ENCODE data around the gene PRR20G. TPM values are rescaled to one million over a fixed set of nuclear protein-coding genes. Genes with fewer than 3 reads are reported as not detected.

PRR20G gene
- total and polyA plus RNA-seq, 10 of the 15 experiments (the other 5 are each of a cell fraction or from before 2014, with no cell fraction given): not detected

DNA sequence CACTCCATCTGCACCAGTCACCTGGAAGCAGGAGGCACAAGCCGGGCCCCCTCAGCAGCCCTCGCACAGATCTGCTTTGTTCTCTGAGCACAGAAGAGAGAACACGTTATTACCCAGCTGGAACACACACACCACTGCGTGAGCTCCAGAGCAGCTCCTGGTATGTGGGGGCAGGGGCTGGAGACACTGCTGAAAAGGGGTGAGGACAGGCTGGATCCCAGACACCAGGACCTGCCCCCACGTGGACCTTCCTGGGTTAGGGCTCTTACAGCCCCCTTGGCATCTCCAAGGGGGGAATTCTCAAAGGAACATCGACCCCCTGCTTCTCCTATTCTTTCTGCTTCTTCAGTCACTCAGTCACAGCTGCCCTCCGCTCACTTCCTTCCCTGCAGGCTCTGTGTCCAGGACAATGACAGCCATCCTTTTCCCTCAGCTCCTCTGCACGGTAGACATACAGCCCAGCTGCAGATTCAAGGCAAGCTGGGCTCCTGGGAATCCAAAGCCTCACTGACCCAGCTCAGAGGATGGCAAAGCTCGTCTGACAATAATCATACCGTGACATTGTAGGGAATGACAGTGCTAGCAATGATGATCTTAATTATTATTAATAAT, 33.7 kb downstream of the PRR20G start:
- no peak overlapping the region for H3K9ac ChIP-seq (ENCODE audit: control insufficient read depth, insufficient read depth, low read length)
- 5% methylated on average over 10 of the region's 10 CpGs for WGBS (ENCODE audit: insufficient coverage, insufficient replicate concordance, low lambda C conversion rate, missing lambda C conversion rate)
- ChIA-PET RAD21 (ENCODE audit: unreplicated experiment) (no interaction called here), SMC1A (ENCODE audit: uncharacterized antibody, unreplicated experiment) (interaction anchor here (2.0 to 2.1 kb wide), 2 partner anchors 28 to 54 kb away, joined by 4 to 5 read pairs; no protein-coding TSS in a partner anchor), CTCF (no interaction called here), POLR2A (no interaction called here)
- H3K36me3 ChIP-seq (ENCODE audit: control insufficient read depth in 2 of 2, insufficient read depth in 2 of 2, low read length in 1 of 2): no peaks in the 10 kb centered on the region
- no peaks in the 10 kb centered on the region for H3K4me1 ChIP-seq (ENCODE audit: control insufficient read depth, insufficient read depth, low read length)
- no peaks in the 10 kb centered on the region; the same call in 2 of the 3 replicates for H3K9me3 ChIP-seq (replicated peaks; ENCODE audit: control insufficient read depth, insufficient read depth, low read length)
- H3K27ac ChIP-seq (ENCODE audit: control insufficient read depth, insufficient read depth): no peak overlapping the region
- in situ Hi-C loops (cut with MboI) (no loop called here), intact Hi-C loops (cut with micrococcal nuclease; ENCODE audit: unreplicated experiment) (no loop called here)
- H3K27me3 ChIP-seq (replicated peaks in 1 of 2; ENCODE audit: control insufficient read depth in 2 of 2, insufficient read depth in 2 of 2, low read length in 1 of 2): no peaks in the 10 kb centered on the region; a peak in 1 of 4 replicates
- H3K4me3 ChIP-seq: no peak overlapping the region
- no peak for ATAC-seq
- FAIRE-seq: no peak
- no peaks in the 10 kb centered on the region for H4K20me1 ChIP-seq (ENCODE audit: control insufficient read depth, insufficient read depth)
- H2AFZ ChIP-seq (ENCODE audit: control insufficient read depth, low read depth, low read length): no peak overlapping the region
- no TSS peak for BruUV-seq (replicated peaks)
- no peaks in the 10 kb centered on the region for H3K79me2 ChIP-seq (ENCODE audit: control insufficient read depth, insufficient read depth, low read length)
- no peak overlapping the region for H3K4me2 ChIP-seq (ENCODE audit: control insufficient read depth, insufficient read depth)
- no peak for DNase-seq (ENCODE audit: low read depth, low spot score)
- no peak for TF ChIP-seq WRNIP1 (IDR thresholded peaks at IDR 0.05; ENCODE audit: borderline replicate concordance, low read depth, low read length)
- no peak for TF ChIP-seq CHD4 (IDR thresholded peaks at IDR 0.05)
- TF ChIP-seq EP300 (IDR thresholded peaks at IDR 0.05; ENCODE audit: borderline replicate concordance in 1 of 2, control insufficient read depth in 1 of 2, low read depth in 2 of 2, low read length in 2 of 2): no peak
- no peak for TF ChIP-seq SUPT20H (IDR thresholded peaks at IDR 0.05; ENCODE audit: borderline replicate concordance, control insufficient read depth, low read depth, low read length)
- TF ChIP-seq PML (IDR thresholded peaks at IDR 0.05; ENCODE audit: low read length): no peak
- no peak for TF ChIP-seq ZZZ3 (IDR thresholded peaks at IDR 0.05; ENCODE audit: control insufficient read depth, insufficient read length, low read depth)
- TF ChIP-seq, protein P1, sequence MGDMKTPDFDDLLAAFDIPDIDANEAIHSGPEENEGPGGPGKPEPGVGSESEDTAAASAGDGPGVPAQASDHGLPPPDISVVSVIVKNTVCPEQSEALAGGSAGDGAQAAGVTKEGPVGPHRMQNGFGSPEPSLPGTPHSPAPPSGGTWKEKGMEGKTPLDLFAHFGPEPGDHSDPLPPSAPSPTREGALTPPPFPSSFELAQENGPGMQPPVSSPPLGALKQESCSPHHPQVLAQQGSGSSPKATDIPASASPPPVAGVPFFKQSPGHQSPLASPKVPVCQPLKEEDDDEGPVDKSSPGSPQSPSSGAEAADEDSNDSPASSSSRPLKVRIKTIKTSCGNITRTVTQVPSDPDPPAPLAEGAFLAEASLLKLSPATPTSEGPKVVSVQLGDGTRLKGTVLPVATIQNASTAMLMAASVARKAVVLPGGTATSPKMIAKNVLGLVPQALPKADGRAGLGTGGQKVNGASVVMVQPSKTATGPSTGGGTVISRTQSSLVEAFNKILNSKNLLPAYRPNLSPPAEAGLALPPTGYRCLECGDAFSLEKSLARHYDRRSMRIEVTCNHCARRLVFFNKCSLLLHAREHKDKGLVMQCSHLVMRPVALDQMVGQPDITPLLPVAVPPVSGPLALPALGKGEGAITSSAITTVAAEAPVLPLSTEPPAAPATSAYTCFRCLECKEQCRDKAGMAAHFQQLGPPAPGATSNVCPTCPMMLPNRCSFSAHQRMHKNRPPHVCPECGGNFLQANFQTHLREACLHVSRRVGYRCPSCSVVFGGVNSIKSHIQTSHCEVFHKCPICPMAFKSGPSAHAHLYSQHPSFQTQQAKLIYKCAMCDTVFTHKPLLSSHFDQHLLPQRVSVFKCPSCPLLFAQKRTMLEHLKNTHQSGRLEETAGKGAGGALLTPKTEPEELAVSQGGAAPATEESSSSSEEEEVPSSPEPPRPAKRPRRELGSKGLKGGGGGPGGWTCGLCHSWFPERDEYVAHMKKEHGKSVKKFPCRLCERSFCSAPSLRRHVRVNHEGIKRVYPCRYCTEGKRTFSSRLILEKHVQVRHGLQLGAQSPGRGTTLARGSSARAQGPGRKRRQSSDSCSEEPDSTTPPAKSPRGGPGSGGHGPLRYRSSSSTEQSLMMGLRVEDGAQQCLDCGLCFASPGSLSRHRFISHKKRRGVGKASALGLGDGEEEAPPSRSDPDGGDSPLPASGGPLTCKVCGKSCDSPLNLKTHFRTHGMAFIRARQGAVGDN (IDR thresholded peaks at IDR 0.05): no peak
- TF ChIP-seq YY1 (IDR thresholded peaks at IDR 0.05; ENCODE audit: low read depth, low read length): no peak
- no peak for TF ChIP-seq CREM (IDR thresholded peaks at IDR 0.05; ENCODE audit: low read depth)
- no peak for TF ChIP-seq POLR2AphosphoS2 (IDR thresholded peaks at IDR 0.05; ENCODE audit: low read depth, low read length)
- no peak for TF ChIP-seq TCF3 (IDR thresholded peaks at IDR 0.05; ENCODE audit: borderline replicate concordance, insufficient read depth, low read depth, low read length)
- no peak for TF ChIP-seq SPI1 (IDR thresholded peaks at IDR 0.05; ENCODE audit: borderline replicate concordance, insufficient read depth, low read depth, low read length)
- no peak for TF ChIP-seq EED (IDR thresholded peaks at IDR 0.05; ENCODE audit: low read depth)
- TF ChIP-seq HDAC2 (IDR thresholded peaks at IDR 0.05): no peak
- TF ChIP-seq RAD21 (IDR thresholded peaks at IDR 0.05; ENCODE audit: insufficient read depth, low read depth, low read length): no peak
- TF ChIP-seq, protein P2, sequence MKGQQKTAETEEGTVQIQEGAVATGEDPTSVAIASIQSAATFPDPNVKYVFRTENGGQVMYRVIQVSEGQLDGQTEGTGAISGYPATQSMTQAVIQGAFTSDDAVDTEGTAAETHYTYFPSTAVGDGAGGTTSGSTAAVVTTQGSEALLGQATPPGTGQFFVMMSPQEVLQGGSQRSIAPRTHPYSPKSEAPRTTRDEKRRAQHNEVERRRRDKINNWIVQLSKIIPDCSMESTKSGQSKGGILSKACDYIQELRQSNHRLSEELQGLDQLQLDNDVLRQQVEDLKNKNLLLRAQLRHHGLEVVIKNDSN (IDR thresholded peaks at IDR 0.05; ENCODE audit: borderline replicate concordance, extremely low read length, insufficient read depth, low read depth, low read length): no peak
- TF ChIP-seq, protein P3, sequence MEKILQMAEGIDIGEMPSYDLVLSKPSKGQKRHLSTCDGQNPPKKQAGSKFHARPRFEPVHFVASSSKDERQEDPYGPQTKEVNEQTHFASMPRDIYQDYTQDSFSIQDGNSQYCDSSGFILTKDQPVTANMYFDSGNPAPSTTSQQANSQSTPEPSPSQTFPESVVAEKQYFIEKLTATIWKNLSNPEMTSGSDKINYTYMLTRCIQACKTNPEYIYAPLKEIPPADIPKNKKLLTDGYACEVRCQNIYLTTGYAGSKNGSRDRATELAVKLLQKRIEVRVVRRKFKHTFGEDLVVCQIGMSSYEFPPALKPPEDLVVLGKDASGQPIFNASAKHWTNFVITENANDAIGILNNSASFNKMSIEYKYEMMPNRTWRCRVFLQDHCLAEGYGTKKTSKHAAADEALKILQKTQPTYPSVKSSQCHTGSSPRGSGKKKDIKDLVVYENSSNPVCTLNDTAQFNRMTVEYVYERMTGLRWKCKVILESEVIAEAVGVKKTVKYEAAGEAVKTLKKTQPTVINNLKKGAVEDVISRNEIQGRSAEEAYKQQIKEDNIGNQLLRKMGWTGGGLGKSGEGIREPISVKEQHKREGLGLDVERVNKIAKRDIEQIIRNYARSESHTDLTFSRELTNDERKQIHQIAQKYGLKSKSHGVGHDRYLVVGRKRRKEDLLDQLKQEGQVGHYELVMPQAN (conservative IDR thresholded peaks at IDR 0.05): no peak
